GM23248 (cell line): ENCODE data around the gene CBFA2T3. TPM values are rescaled to one million over a fixed set of nuclear protein-coding genes. Genes with fewer than 3 reads are reported as not detected.

Source experiments
- DNase-seq: peaks from one replicate; pipeline ENCODE4 v3.0.0-alpha.2; 2015
- H2AFZ ChIP-seq: fragments of 200-600 bp; sonication (generic); 2 replicates; pipeline ENCODE4 v1.6.1; 2016; ENCODE audit warnings: antibody characterized with exemption
- H3F3A ChIP-seq: fragments of 200-600 bp; sonication (generic); 2 replicates; pipeline ENCODE4 v1.6.1; 2016; ENCODE audit warnings: mild to moderate bottlenecking, antibody characterized with exemption, mixed run types; ENCODE audit not compliant: insufficient read depth
- H3K27ac ChIP-seq: fragments of 200-600 bp; sonication (generic); 2 replicates; pipeline ENCODE4 v1.5.1; 2016; ENCODE audit warnings: mild to moderate bottlenecking
- H3K27me3 ChIP-seq: fragments of 200-600 bp; sonication (generic); replicated peaks from 2 replicates; pipeline ENCODE4 v1.6.1; 2016; ENCODE audit warnings: mild to moderate bottlenecking; ENCODE audit not compliant: insufficient read depth
- H3K36me3 ChIP-seq: fragments of 200-600 bp; sonication (generic); 2 replicates; pipeline ENCODE4 v1.6.1; 2016; ENCODE audit warnings: low read depth, mild to moderate bottlenecking
- H3K4me1 ChIP-seq: fragments of 200-600 bp; sonication (generic); 2 replicates; pipeline ENCODE4 v1.6.1; 2016; ENCODE audit warnings: mild to moderate bottlenecking; ENCODE audit not compliant: insufficient read depth
- H3K4me2 ChIP-seq: fragments of 200-600 bp; sonication (generic); one replicate; pipeline ENCODE4 v1.6.1; 2016; ENCODE audit warnings: mild to moderate bottlenecking; ENCODE audit not compliant: unreplicated experiment
- H3K4me3 ChIP-seq: fragments of 200-600 bp; sonication (generic); 2 replicates; pipeline ENCODE4 v1.5.1; 2016; ENCODE audit warnings: mild to moderate bottlenecking
- H3K79me2 ChIP-seq: fragments of 200-600 bp; sonication (generic); 2 replicates; pipeline ENCODE4 v1.6.1; 2016; ENCODE audit warnings: mild to moderate bottlenecking; ENCODE audit not compliant: insufficient read depth
- H3K9ac ChIP-seq: fragments of 200-600 bp; sonication (generic); 2 replicates; pipeline ENCODE4 v1.6.1; 2016; ENCODE audit warnings: mild to moderate bottlenecking
- H3K9me2 ChIP-seq: fragments of 200-600 bp; sonication (generic); 2 replicates; pipeline ENCODE4 v1.6.1; 2016; ENCODE audit warnings: mixed run types, mild to moderate bottlenecking, moderate library complexity; ENCODE audit not compliant: insufficient read depth
- H3K9me3 ChIP-seq: fragments of 200-600 bp; sonication (generic); one replicate; pipeline ENCODE4 v1.6.1; 2017; ENCODE audit warnings: low read depth
- H4K20me1 ChIP-seq: fragments of 200-600 bp; sonication (generic); 2 replicates; pipeline ENCODE4 v1.6.0; 2016; ENCODE audit not compliant: insufficient read depth
- EZH2 ChIP-seq: fragments of 200-600 bp; sonication (generic); IDR thresholded peaks from 2 replicates; pipeline ENCODE4 v1.6.1; 2018; ENCODE audit warnings: antibody characterized with exemption, mild to moderate bottlenecking; ENCODE audit not compliant: insufficient read depth, poor library complexity, severe bottlenecking
- EZH2phosphoT487 ChIP-seq: fragments of 200-600 bp; sonication (generic); IDR thresholded peaks from 2 replicates; pipeline ENCODE4 v1.6.1; 2018; ENCODE audit warnings: antibody characterized with exemption, moderate library complexity, mild to moderate bottlenecking, low read depth; ENCODE audit not compliant: insufficient read depth
- WGBS, 2 experiments: methylation state at CpG; one replicate each; pipeline ENCODE4 v1.1.6; 2015 to 2017; ENCODE audit warnings: low lambda C conversion rate in 2 of 2, low coverage in 1 of 2; ENCODE audit errors: missing lambda C conversion rate in 2 of 2; 5-methylcytosine and 5-hydroxymethylcytosine counted together
- in situ Hi-C: fragments of 300-500 bp; cut with MboI; formaldehyde crosslinking; loops from 2 replicates; pipeline ENCODE4 v1.15.0; 2020
- polyA plus RNA-seq: library from polyadenylated mRNA; unstranded; fragments of >200 nt; fragmentation: Nextera tagmentation; extraction: Ambion mirVana; gene quantifications from 2 replicates; pipeline ENCODE4 v1.2.1, GENCODE V29; 2016
- total RNA-seq: library from RNA; depleted of rRNA; stranded (reverse); fragments of >200 nt; shearing (Covaris generic); gene quantifications from 2 replicates; pipeline ENCODE4 v1.2.3, GENCODE V29; 2014

The CBFA2T3 gene
- total and polyA plus RNA-seq, 2 experiments from 2014 or later: not detected

- Histone ChIP-seq H3K79me2 (no peaks in the 10 kb centered on the region), H3K9me3 (no peaks in the 10 kb centered on the region), H3K27ac (no peak overlapping the region), H3F3A (no peaks in the 10 kb centered on the region), H3K27me3 (peaks cover 24% of the 10 kb centered on the region), H3K9ac (no peak overlapping the region), H3K36me3 (no peaks in the 10 kb centered on the region), H3K4me2 (no peak overlapping the region), H3K4me1 (no peaks in the 10 kb centered on the region), H2AFZ (no peak overlapping the region), H3K4me3 (no peak overlapping the region), H3K9me2 (no peaks in the 10 kb centered on the region), H4K20me1 (no peaks in the 10 kb centered on the region)
- DNase-seq: peak; percentile 13
- WGBS, 2 experiments: 45 to 49% methylated on average over 19 of the region's 19 CpGs
- in situ Hi-C loops: no loop called here
- TF ChIP-seq EZH2 (no peak), EZH2phosphoT487 (no peak)
Observed at GRCh38 chr16:88991813-88992350, 14.9 kb upstream of the CBFA2T3 start.

- in situ Hi-C loops: no loop called here
- Histone ChIP-seq H2AFZ (no peak overlapping the region), H3K27ac (no peak overlapping the region), H3F3A (no peaks in the 10 kb centered on the region), H4K20me1 (no peaks in the 10 kb centered on the region), H3K36me3 (no peaks in the 10 kb centered on the region), H3K9me3 (no peaks in the 10 kb centered on the region), H3K4me2 (no peak overlapping the region), H3K4me1 (no peaks in the 10 kb centered on the region), H3K27me3 (peaks cover 20% of the 10 kb centered on the region), H3K79me2 (no peaks in the 10 kb centered on the region), H3K9me2 (no peaks in the 10 kb centered on the region), H3K9ac (no peak overlapping the region), H3K4me3 (no peak overlapping the region)
- no peak for DNase-seq
- 71 to 74% methylated on average over 23 to 25 of the region's 26 CpGs for WGBS, 2 experiments
- no peak for TF ChIP-seq EZH2phosphoT487
- no peak for TF ChIP-seq EZH2
Observed at GRCh38 chr16:88989852-88990547, 13.0 kb upstream of the CBFA2T3 start.

GRCh38 chr16:88988980-88989811 lies 12.2 kb upstream of the CBFA2T3 start:
- TF ChIP-seq EZH2phosphoT487: no peak
- no peak for TF ChIP-seq EZH2
- H3K9ac ChIP-seq: no peak overlapping the region
- H3K27ac ChIP-seq: no peak overlapping the region
- H3K9me2 ChIP-seq: no peaks in the 10 kb centered on the region
- no peak overlapping the region for H3K4me2 ChIP-seq
- H3K9me3 ChIP-seq: no peaks in the 10 kb centered on the region
- no peaks in the 10 kb centered on the region for H4K20me1 ChIP-seq
- no peaks in the 10 kb centered on the region for H3F3A ChIP-seq
- WGBS, 2 experiments: 39 to 40% methylated on average over 25 to 40 of the region's 44 CpGs
- H3K36me3 ChIP-seq: no peaks in the 10 kb centered on the region
- no peak overlapping the region for H3K4me3 ChIP-seq
- DNase-seq: no peak
- H3K27me3 ChIP-seq: peaks cover 19% of the 10 kb centered on the region
- H3K4me1 ChIP-seq: no peaks in the 10 kb centered on the region
- no peak overlapping the region for H2AFZ ChIP-seq
- in situ Hi-C loops: no loop called here
- no peaks in the 10 kb centered on the region for H3K79me2 ChIP-seq

GRCh38 chr16:88985521-88985920 lies 8.5 kb upstream of the CBFA2T3 start:
- in situ Hi-C loops: no loop called here
- WGBS, 2 experiments: 58 to 61% methylated on average over 8 to 13 of the region's 13 CpGs
- H3K79me2 ChIP-seq: no peaks in the 10 kb centered on the region
- H3K4me2 ChIP-seq: no peak overlapping the region
- H2AFZ ChIP-seq: no peak overlapping the region
- no peak for TF ChIP-seq EZH2
- no peaks in the 10 kb centered on the region for H3F3A ChIP-seq
- H3K36me3 ChIP-seq: no peaks in the 10 kb centered on the region
- no peaks in the 10 kb centered on the region for H3K4me1 ChIP-seq
- H3K9me3 ChIP-seq: no peaks in the 10 kb centered on the region
- peaks cover 18% of the 10 kb centered on the region for H3K27me3 ChIP-seq
- no peak overlapping the region for H3K9ac ChIP-seq
- no peak overlapping the region for H3K4me3 ChIP-seq
- H3K9me2 ChIP-seq: no peaks in the 10 kb centered on the region
- no peak for DNase-seq
- H3K27ac ChIP-seq: no peak overlapping the region
- no peaks in the 10 kb centered on the region for H4K20me1 ChIP-seq
